ENCODE data around the gene TBCD.

The TBCD gene

DNA sequence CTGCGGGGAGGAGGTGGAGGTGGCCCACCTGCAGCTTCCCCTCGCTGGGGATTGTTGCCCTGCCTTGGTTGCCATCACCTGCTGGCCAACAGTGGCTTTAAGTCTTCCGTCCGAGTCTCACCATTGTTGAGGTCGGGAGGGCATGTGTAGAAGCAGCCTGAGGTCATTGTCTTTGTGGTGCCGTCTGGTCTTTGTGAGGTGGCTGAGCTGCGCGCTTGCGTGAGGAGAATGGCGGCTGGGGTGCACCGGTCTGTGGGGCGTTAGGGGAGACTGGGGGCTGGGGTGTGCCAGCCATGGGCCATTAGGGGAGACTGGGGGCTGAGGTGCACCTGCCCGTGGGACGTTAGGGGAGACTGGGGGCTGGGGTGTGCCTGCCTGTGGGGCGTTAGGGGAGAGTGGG lies 51.7 kb downstream of the TBCD start:
- no peaks in the 10 kb centered on the region for H3K9me2 ChIP-seq (replicated peaks; ENCODE audit: insufficient read depth, low read length)
- H3K27ac ChIP-seq (ENCODE audit: low read depth, low read length): no peak overlapping the region
- no peaks in the 10 kb centered on the region for H4K20me1 ChIP-seq (ENCODE audit: low read depth, low read length)
- no peak overlapping the region for H3K4me2 ChIP-seq (ENCODE audit: low read depth, low read length, poor library complexity, severe bottlenecking)
- H3K4me3 ChIP-seq (ENCODE audit: insufficient read depth, low read length, poor library complexity, severe bottlenecking): no peak overlapping the region
- TF ChIP-seq EZH2phosphoT487 (conservative IDR thresholded peaks at IDR 0.05; ENCODE audit: low read length): no peak
- TF ChIP-seq CTCF (IDR thresholded peaks at IDR 0.05; ENCODE audit: insufficient read depth, low read length, poor library complexity, severe bottlenecking): no peak
- H3K36me3 ChIP-seq (ENCODE audit: low read length): no peaks in the 10 kb centered on the region
- no peak overlapping the region for H2AFZ ChIP-seq (ENCODE audit: low read depth, low read length, severe bottlenecking)
- H3K9ac ChIP-seq (ENCODE audit: low read length): no peak overlapping the region
- no peaks in the 10 kb centered on the region for H3K27me3 ChIP-seq (ENCODE audit: low read length)
- no peaks in the 10 kb centered on the region for H3K79me2 ChIP-seq (ENCODE audit: insufficient read depth, low read length)
- H3K9me3 ChIP-seq (ENCODE audit: insufficient read depth, low read length): no peaks in the 10 kb centered on the region
- H3F3A ChIP-seq (ENCODE audit: insufficient read depth): no peaks in the 10 kb centered on the region

DNA sequence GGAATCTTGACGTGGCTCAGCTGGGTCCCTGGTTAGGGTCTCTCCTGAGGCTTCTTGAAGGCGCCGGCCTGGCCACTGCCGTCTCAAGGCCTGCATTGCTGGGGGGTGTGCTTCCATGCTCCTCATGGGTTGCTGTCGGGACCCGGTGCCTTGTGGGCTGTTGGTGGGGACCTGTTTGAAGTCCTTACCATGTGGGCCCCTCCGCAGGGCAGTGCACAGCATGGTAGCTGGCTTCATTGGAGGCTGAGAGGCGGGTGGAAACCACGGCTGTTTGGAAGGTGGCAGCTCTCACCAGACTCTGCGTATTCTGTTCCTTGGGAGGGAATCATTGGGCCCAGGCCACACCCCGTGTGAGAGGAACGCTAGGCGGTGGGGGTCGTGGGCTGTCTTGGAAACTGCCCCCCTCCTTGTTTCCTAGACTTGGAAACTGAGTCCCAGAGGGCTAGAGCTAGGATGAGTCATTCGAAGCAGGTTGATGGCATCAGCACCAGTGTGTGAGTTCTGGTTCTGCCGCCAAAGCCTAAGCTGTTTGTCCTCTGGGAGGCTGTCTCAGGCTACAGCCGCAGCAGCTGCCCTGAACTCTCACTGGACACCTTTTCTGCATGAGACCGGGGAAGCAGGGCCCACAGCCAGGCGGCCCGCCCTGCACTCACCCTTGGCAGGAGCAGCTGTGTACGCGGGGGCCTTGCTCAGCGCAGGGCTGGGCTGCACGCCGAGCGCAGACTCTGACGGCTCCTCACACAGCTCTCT lies 52.8 kb downstream of the TBCD start:
- H3K36me3 ChIP-seq (ENCODE audit: low read length): no peaks in the 10 kb centered on the region
- H3K27ac ChIP-seq (ENCODE audit: low read depth, low read length): no peak overlapping the region
- no peak overlapping the region for H3K4me2 ChIP-seq (ENCODE audit: low read depth, low read length, poor library complexity, severe bottlenecking)

DNA sequence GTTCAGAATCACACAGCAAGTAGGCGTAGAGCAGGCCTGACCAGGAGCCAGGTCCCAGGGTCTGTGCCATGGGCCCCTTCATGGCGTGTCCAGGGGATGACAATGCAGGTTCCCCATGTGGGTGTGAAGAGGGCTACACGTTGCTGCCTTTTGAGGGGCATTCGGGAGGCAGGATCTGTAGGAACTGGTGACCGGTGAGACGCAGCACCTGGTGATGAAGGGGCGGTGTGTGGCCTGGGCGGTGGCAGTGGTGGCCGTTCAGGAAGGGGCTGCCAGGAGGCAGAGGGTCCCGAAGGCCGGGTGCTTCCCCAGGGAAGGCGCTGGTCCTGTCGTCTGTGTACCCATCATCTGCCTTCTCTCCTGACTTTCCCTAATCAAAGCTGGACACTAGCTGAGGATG lies 53.4 kb downstream of the TBCD start:
- no peak overlapping the region for H3K27ac ChIP-seq (ENCODE audit: low read depth, low read length)
- no peaks in the 10 kb centered on the region for H3K27me3 ChIP-seq (ENCODE audit: low read length)
- no peaks in the 10 kb centered on the region for H4K20me1 ChIP-seq (ENCODE audit: low read depth, low read length)

More for the DNA sequence above, 52.8 kb downstream of the TBCD start:
- no peaks in the 10 kb centered on the region for H3K9me2 ChIP-seq (replicated peaks; ENCODE audit: insufficient read depth, low read length)
- TF ChIP-seq EZH2phosphoT487 (conservative IDR thresholded peaks at IDR 0.05; ENCODE audit: low read length): no peak
- TF ChIP-seq CTCF (IDR thresholded peaks at IDR 0.05; ENCODE audit: insufficient read depth, low read length, poor library complexity, severe bottlenecking): no peak
- H3F3A ChIP-seq (ENCODE audit: insufficient read depth): no peaks in the 10 kb centered on the region
- no peak overlapping the region for H2AFZ ChIP-seq (ENCODE audit: low read depth, low read length, severe bottlenecking)
- no peak overlapping the region for H3K9ac ChIP-seq (ENCODE audit: low read length)
- no peaks in the 10 kb centered on the region for H3K79me2 ChIP-seq (ENCODE audit: insufficient read depth, low read length)
- no peaks in the 10 kb centered on the region for H3K9me3 ChIP-seq (ENCODE audit: insufficient read depth, low read length)
- H4K20me1 ChIP-seq (ENCODE audit: low read depth, low read length): no peaks in the 10 kb centered on the region
- no peaks in the 10 kb centered on the region for H3K27me3 ChIP-seq (ENCODE audit: low read length)
- H3K4me3 ChIP-seq (ENCODE audit: insufficient read depth, low read length, poor library complexity, severe bottlenecking): no peak overlapping the region

More for the DNA sequence above, 53.4 kb downstream of the TBCD start:
- H3K4me3 ChIP-seq (ENCODE audit: insufficient read depth, low read length, poor library complexity, severe bottlenecking): no peak overlapping the region
- H2AFZ ChIP-seq (ENCODE audit: low read depth, low read length, severe bottlenecking): no peak overlapping the region
- no peaks in the 10 kb centered on the region for H3K36me3 ChIP-seq (ENCODE audit: low read length)
- no peak overlapping the region for H3K4me2 ChIP-seq (ENCODE audit: low read depth, low read length, poor library complexity, severe bottlenecking)
- H3K9me2 ChIP-seq (replicated peaks; ENCODE audit: insufficient read depth, low read length): no peaks in the 10 kb centered on the region
- no peak overlapping the region for H3K9ac ChIP-seq (ENCODE audit: low read length)
- H3K9me3 ChIP-seq (ENCODE audit: insufficient read depth, low read length): no peaks in the 10 kb centered on the region
- no peaks in the 10 kb centered on the region for H3K79me2 ChIP-seq (ENCODE audit: insufficient read depth, low read length)
- H3F3A ChIP-seq (ENCODE audit: insufficient read depth): no peaks in the 10 kb centered on the region
- TF ChIP-seq CTCF (IDR thresholded peaks at IDR 0.05; ENCODE audit: insufficient read depth, low read length, poor library complexity, severe bottlenecking) (no peak), EZH2phosphoT487 (conservative IDR thresholded peaks at IDR 0.05; ENCODE audit: low read length) (no peak)
